HT1080 (cell line): ENCODE data around the gene KIRREL3. TPM values are rescaled to one million over a fixed set of nuclear protein-coding genes. Genes with fewer than 3 reads are reported as not detected.

Experiments
- DNase-seq: peaks from one replicate; pipeline ENCODE4 v3.0.0-alpha.2; 2015; ENCODE audit warnings: low read depth
- total RNA-seq: library from RNA; depleted of rRNA; stranded (reverse); fragments of >200 nt; shearing (Covaris generic); gene quantifications from 2 replicates; pipeline ENCODE4 v1.2.3, GENCODE V29; 2014

KIRREL3 gene
- total RNA-seq, 1 experiment from 2014 or later = 1.7 TPM

GRCh38 chr11:126917531-126918204 is 82.9 kb downstream of the KIRREL3 start:
- peak; percentile 97 for DNase-seq

GRCh38 chr11:126915430-126915829 is 85.1 kb downstream of the KIRREL3 start:
- DNase-seq = no peak

GRCh38 chr11:126914941-126915340 is 85.6 kb downstream of the KIRREL3 start:
- DNase-seq = no peak

- DNase-seq = no peak
Observed at GRCh38 chr11:126914166-126914565, 86.4 kb downstream of the KIRREL3 start.

GRCh38 chr11:126904520-126904919 is 96.0 kb downstream of the KIRREL3 start:
- DNase-seq = no peak

GRCh38 chr11:126901783-126902182 is 98.8 kb downstream of the KIRREL3 start:
- DNase-seq = no peak

- DNase-seq = no peak
Observed at GRCh38 chr11:126899961-126900748, 100.4 kb downstream of the KIRREL3 start.

- DNase-seq = no peak
Observed at GRCh38 chr11:126898802-126899201, 101.8 kb downstream of the KIRREL3 start.

- DNase-seq = no peak
Observed at GRCh38 chr11:126897430-126897829, 103.1 kb downstream of the KIRREL3 start.

GRCh38 chr11:126896025-126896424 is 104.5 kb downstream of the KIRREL3 start:
- no peak for DNase-seq

- no peak for DNase-seq
Observed at GRCh38 chr11:126893796-126894195, 106.8 kb downstream of the KIRREL3 start.

GRCh38 chr11:126892756-126893155 is 107.8 kb downstream of the KIRREL3 start:
- no peak for DNase-seq

- DNase-seq = peak; percentile 32
Observed at GRCh38 chr11:126891556-126892217, 108.9 kb downstream of the KIRREL3 start.

- DNase-seq = no peak
Observed at GRCh38 chr11:126890561-126890960, 110.0 kb downstream of the KIRREL3 start.

- no peak for DNase-seq
Observed at GRCh38 chr11:126888115-126888712, 112.4 kb downstream of the KIRREL3 start.

GRCh38 chr11:126886636-126887035 is 113.9 kb downstream of the KIRREL3 start:
- no peak for DNase-seq

- no peak for DNase-seq
Observed at GRCh38 chr11:126886085-126886484, 114.5 kb downstream of the KIRREL3 start.

GRCh38 chr11:126884594-126884993 is 116.0 kb downstream of the KIRREL3 start:
- DNase-seq = no peak

- no peak for DNase-seq
Observed at GRCh38 chr11:126884192-126884591, 116.4 kb downstream of the KIRREL3 start.

GRCh38 chr11:126880872-126881271 is 119.7 kb downstream of the KIRREL3 start:
- DNase-seq = no peak

- no peak for DNase-seq
Observed at GRCh38 chr11:126879516-126879915, 121.1 kb downstream of the KIRREL3 start.
